IMR-90 (cell line): ENCODE results near the gene LY9. TPM values are rescaled to one million over a fixed set of nuclear protein-coding genes. Genes with fewer than 3 reads are reported as not detected.

ENCODE experiments used
- ATAC-seq: fragments of 200-7000 bp; cut with Tn5 transposase; 2 replicates; pipeline ENCODE4 v1.9.1; 2020; ENCODE audit warnings: low read depth, mild to moderate bottlenecking, moderate library complexity
- BruUV-seq: library from RNA; stranded (reverse); fragments of 400-500 nt; replicated peaks from 2 replicates; lab custom pipeline; 2021; lab: Mats Ljungman, UMichigan
- CTCF ChIA-PET: fragments of 300-600 bp; formaldehyde crosslinking; extraction: SDS; loops from one replicate; lab custom pipeline; 2021; ENCODE audit warnings: antibody characterized with exemption; lab: Yijun Ruan, JAX
- POLR2A ChIA-PET: fragments of 300-600 bp; sonication (Branson Sonifier 250); formaldehyde crosslinking; loops from one replicate; lab custom pipeline; 2022; ENCODE audit warnings: antibody characterized with exemption; ENCODE audit not compliant: unreplicated experiment; lab: Charles Lee
- DNase-seq: peaks from one replicate; pipeline ENCODE4 v3.0.0; 2013
- H2AFZ ChIP-seq: replicated peaks from 2 replicates; pipeline ENCODE3; 2013; ENCODE audit warnings: low read length, mild to moderate bottlenecking; ENCODE audit not compliant: poor library complexity
- H2AK5ac ChIP-seq: 2 replicates; pipeline ENCODE4 v1.6.1; 2013; ENCODE audit warnings: low read depth, low read length, inconsistent platforms
- H2AK9ac ChIP-seq: replicated peaks from 2 replicates; pipeline ENCODE3; 2013; ENCODE audit warnings: mild to moderate bottlenecking, low read depth, low read length, moderate library complexity; ENCODE audit not compliant: poor library complexity
- H2BK120ac ChIP-seq: 2 replicates; pipeline ENCODE4 v1.6.1; 2013; ENCODE audit warnings: low read depth, low read length, inconsistent platforms
- H2BK15ac ChIP-seq: 3 replicates; pipeline ENCODE4 v1.6.1; 2013; ENCODE audit warnings: low read depth, low read length, inconsistent platforms
- H2BK20ac ChIP-seq: 2 replicates; pipeline ENCODE4 v1.6.1; 2013; ENCODE audit warnings: low read depth, mild to moderate bottlenecking, inconsistent platforms, low read length, moderate library complexity
- H2BK5ac ChIP-seq: 2 replicates; pipeline ENCODE4 v1.6.1; 2013; ENCODE audit warnings: mild to moderate bottlenecking, low read depth, low read length, inconsistent platforms; ENCODE audit not compliant: poor library complexity, severe bottlenecking
- H3K14ac ChIP-seq: replicated peaks from 2 replicates; pipeline ENCODE4 v1.6.1; 2013; ENCODE audit warnings: low read depth, low read length, inconsistent platforms
- H3K18ac ChIP-seq: 2 replicates; pipeline ENCODE4 v1.6.1; 2013; ENCODE audit warnings: low read depth, low read length, control low read depth
- H3K23ac ChIP-seq: 2 replicates; pipeline ENCODE4 v1.6.1; 2013; ENCODE audit warnings: low read depth, low read length, inconsistent platforms
- H3K27ac ChIP-seq: 2 replicates; pipeline ENCODE4 v1.5.1; 2013; ENCODE audit warnings: mild to moderate bottlenecking, control low read depth, low read length; ENCODE audit not compliant: insufficient read depth
- H3K27me3 ChIP-seq: 2 replicates; pipeline ENCODE4 v1.6.1; 2013; ENCODE audit warnings: low read length; ENCODE audit not compliant: control insufficient read depth, insufficient read depth
- H3K36me3 ChIP-seq: 2 replicates; pipeline ENCODE4 v1.6.1; 2013; ENCODE audit warnings: low read length, mixed read lengths; ENCODE audit not compliant: control insufficient read depth, insufficient read depth
- H3K4ac ChIP-seq: 2 replicates; pipeline ENCODE4 v1.6.1; 2013; ENCODE audit warnings: low read depth, low read length, inconsistent platforms
- H3K4me1 ChIP-seq: 2 replicates; pipeline ENCODE4 v1.6.1; 2013; ENCODE audit warnings: low read length, mixed read lengths; ENCODE audit not compliant: control insufficient read depth, insufficient read depth
- H3K4me2 ChIP-seq: 2 replicates; pipeline ENCODE4 v1.6.1; 2013; ENCODE audit warnings: low read depth, mild to moderate bottlenecking, control low read depth, low read length, moderate library complexity
- H3K4me3 ChIP-seq: 2 replicates; pipeline ENCODE4 v1.5.1; 2013; ENCODE audit warnings: low read depth, mild to moderate bottlenecking, control low read depth, low read length, moderate library complexity; ENCODE audit not compliant: insufficient read depth
- H3K56ac ChIP-seq: 2 replicates; pipeline ENCODE4 v1.6.1; 2013; ENCODE audit warnings: low read length, inconsistent platforms; ENCODE audit not compliant: insufficient read depth; ENCODE audit errors: extremely low read depth
- H3K79me1 ChIP-seq, 2 experiments: 2 replicates each; pipeline ENCODE4 v1.6.1; 2013; ENCODE audit warnings: low read length in 2 of 2, inconsistent platforms in 1 of 2, low read depth in 1 of 2
- H3K9ac ChIP-seq: 2 replicates; pipeline ENCODE4 v1.6.1; 2013; ENCODE audit warnings: low read depth, low read length, control low read depth
- H3K9me1 ChIP-seq: 2 replicates; pipeline ENCODE4 v1.6.1; 2013; ENCODE audit warnings: low read length, inconsistent platforms; ENCODE audit not compliant: insufficient read depth
- H3K9me3 ChIP-seq: 2 replicates; pipeline ENCODE4 v1.6.1; 2013; ENCODE audit warnings: low read length; ENCODE audit not compliant: control insufficient read depth, insufficient read depth
- H4K20me1 ChIP-seq: 2 replicates; pipeline ENCODE4 v1.6.1; 2013; ENCODE audit warnings: low read length, inconsistent platforms; ENCODE audit not compliant: insufficient read depth
- H4K5ac ChIP-seq: 2 replicates; pipeline ENCODE4 v1.6.1; 2013; ENCODE audit warnings: mild to moderate bottlenecking, low read depth, low read length, control low read depth
- H4K8ac ChIP-seq, 2 experiments: 2 replicates each; pipeline ENCODE4 v1.6.1; 2013; ENCODE audit warnings: low read depth in 2 of 2, low read length in 2 of 2, control low read depth in 1 of 2, inconsistent platforms in 1 of 2
- H4K91ac ChIP-seq: 2 replicates; pipeline ENCODE4 v1.6.1; 2013; ENCODE audit warnings: low read depth, low read length, inconsistent platforms; ENCODE audit not compliant: insufficient read depth
- BHLHE40 ChIP-seq: fragments of 150-350 bp; IDR thresholded peaks from 2 replicates; pipeline ENCODE4 v1.6.1; 2016; ENCODE audit warnings: mild to moderate bottlenecking, low read depth, low read length
- WGBS, 2 experiments: methylation state at CpG; one replicate each; pipeline versions ENCODE4 v1.1.5 to v1.1.7; 2013; ENCODE audit warnings: missing lambda C conversion rate in 2 of 2; ENCODE audit not compliant: insufficient read length in 1 of 2; ENCODE audit errors: extremely low coverage in 2 of 2; 5-methylcytosine and 5-hydroxymethylcytosine counted together
- dilution Hi-C: fragments of 300-500 bp; cut with HindIII; formaldehyde crosslinking; loops from one replicate; pipeline ENCODE4 v1.14.3; 2018; ENCODE audit warnings: low sequenced_read_pairs; ENCODE audit not compliant: unreplicated experiment
- in situ Hi-C: fragments of 300-500 bp; cut with MboI; formaldehyde crosslinking; loops from 3 replicates; pipeline ENCODE4 v1.14.3; 2019; ENCODE audit warnings: low sequenced_read_pairs, inconsistent platforms, mixed read lengths
- intact Hi-C: fragments of 100-400 bp; cut with micrococcal nuclease; formaldehyde crosslinking; loops from 2 replicates; pipeline ENCODE4 v1.10.0; 2022
- polyA plus RNA-seq, 3 experiments: library from polyadenylated mRNA; depleted of rRNA; stranded (reverse); fragments of >200 nt; gene quantifications; 2 replicates each; pipeline ENCODE4 v1.2.3, GENCODE V29; 2012; ENCODE audit warnings: low replicate concordance in 1 of 3
- total RNA-seq: library from RNA; depleted of rRNA; stranded (reverse); fragments of >200 nt; gene quantifications from 2 replicates; pipeline ENCODE4 v1.2.3, GENCODE V29; 2012
- TF ChIP-seq, protein P1 (sequence below): conservative IDR thresholded peaks from 2 replicates; pipeline ENCODE4 v1.5.1; 2012; ENCODE audit warnings: mild to moderate bottlenecking, low read depth, low read length, improper control_type of control experiment

LY9 gene
- total and polyA plus RNA-seq, 2 of the 4 experiments (the other 2 are of a cell fraction): not detected

DNA sequence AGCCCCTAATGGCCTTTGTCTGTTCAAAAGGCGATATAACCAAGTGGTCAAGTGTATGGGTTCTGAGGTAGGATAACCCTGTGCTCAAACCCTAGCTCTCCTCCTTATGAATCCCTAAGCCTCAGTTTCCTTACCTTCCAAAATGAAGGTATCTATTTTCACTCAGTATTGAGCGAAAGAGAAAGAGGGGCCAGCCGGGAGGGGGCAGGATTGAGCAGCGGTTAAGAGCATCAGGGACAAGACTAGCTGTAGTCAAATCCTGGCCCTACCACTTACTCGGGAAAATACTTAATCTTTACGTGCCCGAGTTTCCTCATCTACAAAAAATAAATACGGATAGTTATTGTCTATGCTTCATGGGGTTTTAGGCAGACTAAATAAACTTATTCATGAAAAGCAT is 25.7 kb downstream of the LY9 start:
- no peak overlapping the region for H3K27ac ChIP-seq
- no peak overlapping the region for H2BK5ac ChIP-seq
- no peak overlapping the region for H3K14ac ChIP-seq
- H4K8ac ChIP-seq: no peak overlapping the region
- no TSS peak for BruUV-seq
- no peak overlapping the region for H3K9ac ChIP-seq
- H3K27me3 ChIP-seq: no peaks in the 10 kb centered on the region
- no peak overlapping the region for H2BK120ac ChIP-seq
- no CpG with 5 or more reads among the region's 8 CpGs for WGBS, 2 experiments
- H2AFZ ChIP-seq: no peak overlapping the region
- no peaks in the 10 kb centered on the region for H3K36me3 ChIP-seq
- no peak overlapping the region for H3K4me3 ChIP-seq
- H2AK5ac ChIP-seq: no peak overlapping the region
- H3K18ac ChIP-seq: no peak overlapping the region
- no peak overlapping the region for H3K23ac ChIP-seq
- no peaks in the 10 kb centered on the region for H3K79me1 ChIP-seq
- ChIA-PET POLR2A (no interaction called here), CTCF (no interaction called here)
- ATAC-seq (no peak), DNase-seq (no peak)
- no peak overlapping the region for H2BK15ac ChIP-seq
- H2BK20ac ChIP-seq: no peak overlapping the region
- H3K56ac ChIP-seq: no peak overlapping the region
- H3K9me3 ChIP-seq: no peaks in the 10 kb centered on the region
- no peak overlapping the region for H2AK9ac ChIP-seq
- in situ Hi-C loops (no loop called here), dilution Hi-C loops (no loop called here), intact Hi-C loops (no loop called here)
- H3K9me1 ChIP-seq: no peaks in the 10 kb centered on the region
- no peak overlapping the region for H4K5ac ChIP-seq
- no peak overlapping the region for H4K91ac ChIP-seq
- no peak overlapping the region for H3K4ac ChIP-seq
- H3K4me1 ChIP-seq: no peaks in the 10 kb centered on the region
- no peak for TF ChIP-seq BHLHE40
- TF ChIP-seq, protein P1, sequence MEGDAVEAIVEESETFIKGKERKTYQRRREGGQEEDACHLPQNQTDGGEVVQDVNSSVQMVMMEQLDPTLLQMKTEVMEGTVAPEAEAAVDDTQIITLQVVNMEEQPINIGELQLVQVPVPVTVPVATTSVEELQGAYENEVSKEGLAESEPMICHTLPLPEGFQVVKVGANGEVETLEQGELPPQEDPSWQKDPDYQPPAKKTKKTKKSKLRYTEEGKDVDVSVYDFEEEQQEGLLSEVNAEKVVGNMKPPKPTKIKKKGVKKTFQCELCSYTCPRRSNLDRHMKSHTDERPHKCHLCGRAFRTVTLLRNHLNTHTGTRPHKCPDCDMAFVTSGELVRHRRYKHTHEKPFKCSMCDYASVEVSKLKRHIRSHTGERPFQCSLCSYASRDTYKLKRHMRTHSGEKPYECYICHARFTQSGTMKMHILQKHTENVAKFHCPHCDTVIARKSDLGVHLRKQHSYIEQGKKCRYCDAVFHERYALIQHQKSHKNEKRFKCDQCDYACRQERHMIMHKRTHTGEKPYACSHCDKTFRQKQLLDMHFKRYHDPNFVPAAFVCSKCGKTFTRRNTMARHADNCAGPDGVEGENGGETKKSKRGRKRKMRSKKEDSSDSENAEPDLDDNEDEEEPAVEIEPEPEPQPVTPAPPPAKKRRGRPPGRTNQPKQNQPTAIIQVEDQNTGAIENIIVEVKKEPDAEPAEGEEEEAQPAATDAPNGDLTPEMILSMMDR: no peak
- H4K20me1 ChIP-seq: no peaks in the 10 kb centered on the region
- no peak overlapping the region for H3K4me2 ChIP-seq
